Measurements from ENCODE around the gene MYD88. TPM values are rescaled to one million over a fixed set of nuclear protein-coding genes. Genes with fewer than 3 reads are reported as not detected.
A peak's percentile ranks its signal among the peaks of the same experiment; 100 is the strongest.
"Not testable (repeated sequence)": the region's sequence is repeated elsewhere in the genome, so short reads cannot be mapped to it uniquely, and the experiment has no call there.

MYD88 gene
- total RNA-seq, 1 donor from 2014 or later = 51.0 TPM

DNA sequence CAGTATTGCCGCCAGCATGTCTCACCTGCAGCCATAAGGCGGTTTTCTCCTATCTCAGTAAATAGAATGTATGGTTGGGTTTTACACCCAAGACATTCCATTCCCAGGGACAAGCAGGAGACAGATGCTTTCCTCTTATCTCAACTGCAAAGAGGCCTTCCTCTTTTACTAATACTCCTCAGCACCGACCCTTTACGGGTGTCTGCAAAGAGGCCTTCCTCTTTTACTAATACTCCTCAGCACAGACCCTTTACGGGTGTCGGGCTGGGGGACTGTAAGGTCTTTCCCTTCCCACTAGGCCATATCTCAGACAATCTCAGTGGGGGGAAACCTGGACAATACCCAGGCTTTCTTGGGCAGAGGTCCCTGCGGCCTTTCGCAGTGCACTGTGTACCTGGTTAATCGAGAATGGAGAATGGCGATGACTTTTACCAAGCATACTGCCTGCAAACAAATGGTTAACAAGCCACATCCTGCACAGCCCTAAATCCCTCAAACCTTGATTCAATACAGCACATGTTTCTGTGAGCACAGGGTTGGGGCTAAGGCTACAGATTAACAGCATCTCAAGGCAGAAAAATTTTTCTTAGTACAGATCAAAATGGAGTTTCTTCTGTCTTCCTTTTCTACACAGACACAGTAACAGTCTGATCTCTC is 2.7 kb upstream of the MYD88 start:
- DNase-seq (ENCODE audit: low spot score); H3K9me3 Mint-ChIP-seq (ENCODE audit: unreplicated experiment); H3K27me3 Mint-ChIP-seq (ENCODE audit: unreplicated experiment): not testable (repeated sequence)
- H3K4me1 Mint-ChIP-seq (ENCODE audit: unreplicated experiment) = peaks cover 32% of the 10 kb centered on the region
- peak overlapping the region; percentile 67 for H3K27ac Mint-ChIP-seq (ENCODE audit: unreplicated experiment)
- peaks cover 18% of the 10 kb centered on the region for H3K36me3 Mint-ChIP-seq (ENCODE audit: low read depth, unreplicated experiment)
- peak overlapping the region; percentile 92 for H3K4me3 Mint-ChIP-seq (ENCODE audit: unreplicated experiment)

DNA sequence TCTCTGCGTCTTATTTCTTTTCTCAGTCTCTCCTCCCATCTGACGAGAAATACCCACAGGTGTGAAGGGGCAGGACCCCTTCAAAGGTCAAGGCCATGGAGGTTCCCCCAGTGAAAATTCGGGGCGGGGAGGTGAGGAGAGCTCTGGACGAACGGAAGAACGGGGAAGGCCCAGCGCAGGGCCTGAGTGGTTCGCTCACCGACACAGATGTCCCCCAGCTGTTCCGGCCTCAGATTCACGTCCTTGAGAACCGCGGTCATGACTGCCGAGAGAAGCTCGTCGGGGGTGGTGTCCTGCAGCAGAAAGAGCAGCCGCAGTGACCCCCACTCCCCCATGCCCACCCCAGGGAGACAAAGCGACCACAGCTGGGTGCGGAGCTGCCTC is 2.1 kb upstream of the MYD88 start:
- peaks cover 10% of the 10 kb centered on the region for H3K27me3 Mint-ChIP-seq (ENCODE audit: unreplicated experiment)
- peaks cover 24% of the 10 kb centered on the region for H3K36me3 Mint-ChIP-seq (ENCODE audit: low read depth, unreplicated experiment)
- TF ChIP-seq, protein P1, sequence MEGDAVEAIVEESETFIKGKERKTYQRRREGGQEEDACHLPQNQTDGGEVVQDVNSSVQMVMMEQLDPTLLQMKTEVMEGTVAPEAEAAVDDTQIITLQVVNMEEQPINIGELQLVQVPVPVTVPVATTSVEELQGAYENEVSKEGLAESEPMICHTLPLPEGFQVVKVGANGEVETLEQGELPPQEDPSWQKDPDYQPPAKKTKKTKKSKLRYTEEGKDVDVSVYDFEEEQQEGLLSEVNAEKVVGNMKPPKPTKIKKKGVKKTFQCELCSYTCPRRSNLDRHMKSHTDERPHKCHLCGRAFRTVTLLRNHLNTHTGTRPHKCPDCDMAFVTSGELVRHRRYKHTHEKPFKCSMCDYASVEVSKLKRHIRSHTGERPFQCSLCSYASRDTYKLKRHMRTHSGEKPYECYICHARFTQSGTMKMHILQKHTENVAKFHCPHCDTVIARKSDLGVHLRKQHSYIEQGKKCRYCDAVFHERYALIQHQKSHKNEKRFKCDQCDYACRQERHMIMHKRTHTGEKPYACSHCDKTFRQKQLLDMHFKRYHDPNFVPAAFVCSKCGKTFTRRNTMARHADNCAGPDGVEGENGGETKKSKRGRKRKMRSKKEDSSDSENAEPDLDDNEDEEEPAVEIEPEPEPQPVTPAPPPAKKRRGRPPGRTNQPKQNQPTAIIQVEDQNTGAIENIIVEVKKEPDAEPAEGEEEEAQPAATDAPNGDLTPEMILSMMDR (IDR thresholded peaks at IDR 0.05; ENCODE audit: unreplicated experiment) = no peak
- peaks cover 34% of the 10 kb centered on the region for H3K4me1 Mint-ChIP-seq (ENCODE audit: unreplicated experiment)
- no peak for DNase-seq (ENCODE audit: low spot score)
- H3K9me3 Mint-ChIP-seq (ENCODE audit: unreplicated experiment) = no peaks in the 10 kb centered on the region
- peak overlapping the region; percentile 92 for H3K4me3 Mint-ChIP-seq (ENCODE audit: unreplicated experiment)
- H3K27ac Mint-ChIP-seq (ENCODE audit: unreplicated experiment) = peak overlapping the region; percentile 22

DNA sequence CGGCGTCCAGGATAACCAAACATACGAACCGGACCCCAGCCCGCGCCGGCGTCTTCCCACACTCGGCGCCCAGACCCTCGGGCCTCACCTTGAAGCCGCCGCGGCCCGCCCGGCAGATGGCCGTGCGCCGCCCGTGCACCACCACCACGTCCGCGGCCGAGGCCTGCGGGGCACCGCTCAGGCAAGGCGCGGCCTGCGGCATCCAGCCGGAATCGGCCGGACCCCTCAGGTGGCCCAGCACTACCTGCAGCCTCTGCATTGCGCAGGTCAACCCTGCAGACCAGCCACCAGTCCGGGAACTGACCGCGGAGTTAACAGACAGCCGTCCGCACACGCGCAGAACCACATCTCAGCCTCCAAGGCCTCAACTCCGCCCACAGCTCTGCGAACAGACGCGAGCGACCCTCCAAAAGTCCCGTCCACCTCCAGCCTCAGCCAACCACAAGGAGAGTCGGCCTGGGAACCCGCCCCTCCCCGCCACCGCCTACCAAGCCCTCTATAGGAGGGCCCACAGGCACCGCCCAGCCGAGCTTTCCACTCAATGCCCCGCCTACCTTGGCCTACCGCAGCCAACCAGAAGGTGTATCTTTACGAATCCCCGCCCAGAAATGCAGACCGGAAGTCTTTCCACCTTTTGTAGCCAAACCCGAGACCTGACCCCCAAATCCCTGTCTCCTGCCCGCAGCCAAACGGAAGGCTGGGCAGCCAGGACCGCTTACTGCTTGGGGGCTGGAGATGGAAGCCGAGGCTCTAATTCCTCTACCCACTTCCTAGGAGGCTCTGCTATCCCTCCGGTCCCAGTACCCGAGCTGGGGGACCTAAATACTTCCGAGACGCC is 1.5 kb upstream of the MYD88 start, which contains the start of gene ACAA1:
Gene ACAA1 (minus strand): TSS at position 351 of the 838 bp plus-strand sequence. CDS start 92 bp downstream, at position 259.
- peak; percentile 96 for DNase-seq (ENCODE audit: low spot score)
- peak within 1 kb of the TSS; percentile 96 for H3K27ac Mint-ChIP-seq (ENCODE audit: unreplicated experiment)
- peaks cover 34% of the 10 kb centered on the region for H3K4me1 Mint-ChIP-seq (ENCODE audit: unreplicated experiment)
- peaks cover 14% of the 10 kb centered on the region for H3K27me3 Mint-ChIP-seq (ENCODE audit: unreplicated experiment)
- no peaks in the 10 kb centered on the region for H3K9me3 Mint-ChIP-seq (ENCODE audit: unreplicated experiment)
- H3K4me3 Mint-ChIP-seq (ENCODE audit: unreplicated experiment) = peak within 1 kb of the TSS; percentile 95
- H3K36me3 Mint-ChIP-seq (ENCODE audit: low read depth, unreplicated experiment) = peaks cover 27% of the 10 kb centered on the region
- TF ChIP-seq, protein P1 (IDR thresholded peaks at IDR 0.05; ENCODE audit: unreplicated experiment) = no peak

DNA sequence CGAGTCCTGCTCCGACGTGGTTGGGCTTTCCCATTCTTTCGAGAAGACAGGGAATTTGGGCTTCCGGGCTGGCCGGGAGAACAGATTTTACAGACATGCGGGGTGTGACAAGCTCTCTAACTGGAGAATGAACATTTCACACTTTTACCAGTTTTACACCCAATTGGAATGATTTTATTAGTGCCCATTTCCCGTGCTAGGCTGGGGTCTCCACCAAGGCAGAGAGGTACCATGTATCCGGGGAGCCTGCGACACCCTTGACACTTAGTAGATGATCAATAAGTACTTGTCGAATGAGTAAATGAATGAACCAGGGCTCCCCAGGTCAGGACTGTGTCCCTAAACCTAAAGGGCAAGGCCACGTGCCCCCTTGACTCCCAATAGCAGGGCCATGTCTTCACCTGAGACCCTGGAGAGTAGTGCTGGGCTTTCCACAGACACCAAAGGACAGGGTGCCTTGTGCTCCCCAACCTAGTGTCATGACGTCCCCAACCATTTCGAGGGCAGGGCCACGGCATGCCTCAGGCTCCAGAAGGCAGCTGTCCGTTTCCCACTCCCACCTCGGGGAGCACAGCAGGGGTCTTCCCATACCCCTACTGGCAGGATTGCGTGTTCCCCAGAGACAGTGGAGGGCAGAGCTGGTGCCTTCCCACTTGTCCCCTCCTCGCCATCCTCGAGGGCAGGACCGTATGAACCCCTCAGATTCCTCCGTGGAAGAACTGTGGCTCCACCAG is 679 bp upstream of the MYD88 start:
- H3K27ac Mint-ChIP-seq (ENCODE audit: unreplicated experiment) = peak overlapping the region; percentile 96
- TF ChIP-seq, protein P1 (IDR thresholded peaks at IDR 0.05; ENCODE audit: unreplicated experiment) = no peak
- H3K36me3 Mint-ChIP-seq (ENCODE audit: low read depth, unreplicated experiment) = peaks cover 29% of the 10 kb centered on the region
- H3K27me3 Mint-ChIP-seq (ENCODE audit: unreplicated experiment) = peaks cover 16% of the 10 kb centered on the region
- H3K4me1 Mint-ChIP-seq (ENCODE audit: unreplicated experiment) = peaks cover 34% of the 10 kb centered on the region
- DNase-seq (ENCODE audit: low spot score) = peak; percentile 30
- H3K4me3 Mint-ChIP-seq (ENCODE audit: unreplicated experiment) = peak overlapping the region; percentile 95
- no peaks in the 10 kb centered on the region for H3K9me3 Mint-ChIP-seq (ENCODE audit: unreplicated experiment)

DNA sequence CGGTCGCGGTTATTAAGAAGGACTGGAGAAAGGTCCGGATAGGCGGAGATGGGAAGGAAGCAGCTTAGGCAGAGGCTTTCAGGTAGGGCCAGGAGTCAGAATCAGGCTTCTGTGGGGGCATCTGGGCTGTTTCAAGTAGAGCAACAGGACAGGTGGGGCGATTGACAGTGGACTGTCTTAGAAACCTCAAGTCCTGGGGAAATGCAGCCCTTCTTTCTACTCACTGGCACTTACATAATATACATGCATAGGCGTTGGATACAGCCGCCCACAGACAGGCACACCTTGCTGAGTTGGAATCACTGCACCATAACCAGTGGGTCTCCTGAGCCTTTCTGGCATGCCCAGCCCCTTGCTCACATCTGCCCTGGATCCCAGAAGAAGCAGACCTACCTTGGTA is 730 bp downstream of the MYD88 start:
- Mint-ChIP-seq H3K36me3 (ENCODE audit: low read depth, unreplicated experiment) (peaks cover 20% of the 10 kb centered on the region), H3K4me3 (ENCODE audit: unreplicated experiment) (peak overlapping the region; percentile 95), H3K27me3 (ENCODE audit: unreplicated experiment) (peaks cover 16% of the 10 kb centered on the region), H3K4me1 (ENCODE audit: unreplicated experiment) (peaks cover 34% of the 10 kb centered on the region), H3K27ac (ENCODE audit: unreplicated experiment) (peak overlapping the region; percentile 18), H3K9me3 (ENCODE audit: unreplicated experiment) (no peaks in the 10 kb centered on the region)
- no peak for DNase-seq (ENCODE audit: low spot score)
- TF ChIP-seq, protein P1 (IDR thresholded peaks at IDR 0.05; ENCODE audit: unreplicated experiment) = no peak

All from endothelial cell (in vitro differentiated cells).